Esophagus muscularis mucosa (tissue), 4 donors: ENCODE measurements around the gene HSPA4. TPM values are rescaled to one million over a fixed set of nuclear protein-coding genes. Genes with fewer than 3 reads are reported as not detected.
A peak's percentile ranks its signal among the peaks of the same experiment; 100 is the strongest.

Experiments used
- DNase-seq: peaks from one replicate; pipeline ENCODE4 v3.0.0-alpha.2; 2017; ENCODE audit errors: extremely low spot score
- H3K27ac ChIP-seq, 4 donors: fragments of 200-600 bp; sonication (generic); replicated peaks in 1 of 4; 1 replicate in 3 of 4; 2 replicates in 1 of 4; pipeline ENCODE4 v1.5.1; 2016 to 2019; ENCODE audit warnings: mild to moderate bottlenecking in 1 of 4
- H3K27me3 ChIP-seq, 4 donors: fragments of 200-600 bp; sonication (generic); one replicate each; pipeline versions ENCODE4 v1.5.1 to v1.6.0; 2016 to 2019
- H3K36me3 ChIP-seq, 4 donors: fragments of 200-600 bp; sonication (generic); one replicate each; pipeline ENCODE4 v1.5.1; 2016 to 2019
- H3K4me1 ChIP-seq, 4 donors: fragments of 200-600 bp; sonication (generic); one replicate each; pipeline ENCODE4 v1.5.1; 2016 to 2019
- H3K4me3 ChIP-seq, 4 donors: fragments of 200-600 bp; sonication (generic); 1 replicate in 2 of 4; 2 replicates in 2 of 4; pipeline ENCODE4 v1.5.1; 2016 to 2019; ENCODE audit warnings: mild to moderate bottlenecking in 4 of 4, moderate library complexity in 1 of 4
- H3K9me3 ChIP-seq, 4 donors: fragments of 200-600 bp; sonication (generic); 1 replicate in 3 of 4; 2 replicates in 1 of 4; pipeline ENCODE4 v1.5.1; 2016 to 2019
- EP300 ChIP-seq: sonication (generic); formaldehyde crosslinking; IDR thresholded peaks from one replicate; pipeline ENCODE4 v1.6.1; 2017; ENCODE audit warnings: antibody characterized with exemption
- POLR2A ChIP-seq: fragments of 450-650 bp; IDR thresholded peaks from one replicate; pipeline ENCODE4 v1.6.1; 2017; ENCODE audit warnings: antibody characterized with exemption, moderate library complexity, mild to moderate bottlenecking, low read depth
- POLR2AphosphoS5 ChIP-seq, 2 donors: sonication (generic); formaldehyde crosslinking; IDR thresholded peaks; one replicate each; pipeline ENCODE4 v1.6.1; 2017; ENCODE audit warnings: antibody characterized with exemption in 2 of 2
- WGBS: methylation state at CpG from one replicate; pipeline ENCODE4 v1.1.5; 2018; 5-methylcytosine and 5-hydroxymethylcytosine counted together
- intact Hi-C: fragments of 100-400 bp; cut with DNase I; formaldehyde crosslinking; loops from one replicate; pipeline ENCODE4 v1.15.1; 2023
- total RNA-seq, 4 donors: library from RNA; depleted of rRNA; stranded (reverse); fragments of >200 nt; gene quantifications; one replicate each; pipeline versions ENCODE4 v1.1.0 to v1.2.1, GENCODE V29; 2016
- TF ChIP-seq, protein P1 (sequence below), 3 experiments: fragments of 200-600 bp in 2 of 3; fragments of 450-650 bp in 1 of 3; sonication (generic) in 2 of 3; IDR thresholded peaks; one replicate each; pipeline ENCODE4 v1.5.1; 2017 to 2019; ENCODE audit warnings: antibody characterized with exemption in 3 of 3, mild to moderate bottlenecking in 2 of 3, moderate library complexity in 1 of 3

Gene HSPA4
- total RNA-seq, 4 donors from 2014 or later, result 54.1 to 65.2 (median 55.3) TPM

DNA sequence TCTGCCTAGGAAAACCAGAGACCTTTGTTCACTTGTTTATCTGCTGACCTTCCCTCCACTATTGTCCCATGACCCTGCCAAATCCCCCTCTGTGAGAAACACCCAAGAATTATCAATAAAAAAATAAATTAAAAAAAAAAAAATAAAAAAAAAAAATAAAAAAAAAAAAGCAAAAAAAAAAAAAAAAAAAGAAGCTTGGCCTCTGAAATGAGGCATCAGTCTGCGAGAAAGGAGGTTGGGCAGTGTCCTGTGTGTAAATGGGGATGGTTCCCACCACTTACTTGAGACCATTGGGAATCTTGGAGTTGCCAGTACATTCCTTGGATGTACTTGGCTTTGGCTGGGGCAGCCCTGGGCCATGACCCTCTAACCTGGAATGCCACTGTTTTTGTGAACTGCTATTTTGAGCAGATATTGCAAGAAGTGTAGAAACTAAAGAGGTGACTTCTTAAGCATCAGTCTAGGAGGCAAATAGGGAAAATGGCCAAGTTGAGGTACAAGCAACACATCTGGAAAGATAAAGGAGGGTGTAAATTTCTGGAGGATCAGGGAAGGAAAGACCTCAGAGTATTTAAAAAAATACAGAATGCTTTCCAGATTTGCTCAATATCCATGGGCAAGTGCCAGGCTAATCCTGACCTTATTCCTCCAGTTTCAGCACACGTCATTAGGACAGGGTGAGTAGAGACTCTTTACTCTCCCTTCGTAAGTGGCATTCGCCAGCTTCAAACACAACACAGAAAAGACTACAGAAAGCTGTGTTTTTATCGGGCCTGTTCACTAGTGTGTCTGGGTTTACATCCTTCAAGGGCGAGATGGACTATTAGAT is 58.1 kb downstream of the HSPA4 start:
- Histone ChIP-seq H3K4me1 (peaks cover 0 to 17% (median 9%) of the 10 kb centered on the region in 4 donors), H3K27me3 (no peaks in the 10 kb centered on the region), H3K36me3 (peaks cover 2 to 9% (median 6%) of the 10 kb centered on the region in 4 donors), H3K4me3 (no peak overlapping the region), H3K27ac (peak overlapping the region in 1 of 4 donors; percentile 13), H3K9me3 (no peaks in the 10 kb centered on the region)
- intact Hi-C loops, result loop anchor here (10.0 kb wide), 1 partner anchor 175 kb away; no protein-coding TSS in a partner anchor
- 78% methylated on average over 6 of the region's 6 CpGs for WGBS
- DNase-seq, result no peak
- TF ChIP-seq EP300, result no peak
- TF ChIP-seq POLR2AphosphoS5 (IDR thresholded peaks at IDR 0.05), result peak in 1 of 2 donors; percentile 26

- DNase-seq, result no peak
- Histone ChIP-seq H3K4me3 (no peak overlapping the region), H3K27ac (peak overlapping the region in 1 of 4 donors; percentile 13), H3K9me3 (no peaks in the 10 kb centered on the region), H3K4me1 (peaks cover 0 to 17% (median 9%) of the 10 kb centered on the region in 4 donors), H3K27me3 (no peaks in the 10 kb centered on the region), H3K36me3 (peaks cover 0 to under 1% (median under 1%) of the 10 kb centered on the region in 4 donors)
- 89% methylated on average over 6 of the region's 6 CpGs for WGBS
- TF ChIP-seq EP300 (no peak), POLR2A (no peak), POLR2AphosphoS5 (IDR thresholded peaks at IDR 0.05) (no peak)
- TF ChIP-seq, protein P1, sequence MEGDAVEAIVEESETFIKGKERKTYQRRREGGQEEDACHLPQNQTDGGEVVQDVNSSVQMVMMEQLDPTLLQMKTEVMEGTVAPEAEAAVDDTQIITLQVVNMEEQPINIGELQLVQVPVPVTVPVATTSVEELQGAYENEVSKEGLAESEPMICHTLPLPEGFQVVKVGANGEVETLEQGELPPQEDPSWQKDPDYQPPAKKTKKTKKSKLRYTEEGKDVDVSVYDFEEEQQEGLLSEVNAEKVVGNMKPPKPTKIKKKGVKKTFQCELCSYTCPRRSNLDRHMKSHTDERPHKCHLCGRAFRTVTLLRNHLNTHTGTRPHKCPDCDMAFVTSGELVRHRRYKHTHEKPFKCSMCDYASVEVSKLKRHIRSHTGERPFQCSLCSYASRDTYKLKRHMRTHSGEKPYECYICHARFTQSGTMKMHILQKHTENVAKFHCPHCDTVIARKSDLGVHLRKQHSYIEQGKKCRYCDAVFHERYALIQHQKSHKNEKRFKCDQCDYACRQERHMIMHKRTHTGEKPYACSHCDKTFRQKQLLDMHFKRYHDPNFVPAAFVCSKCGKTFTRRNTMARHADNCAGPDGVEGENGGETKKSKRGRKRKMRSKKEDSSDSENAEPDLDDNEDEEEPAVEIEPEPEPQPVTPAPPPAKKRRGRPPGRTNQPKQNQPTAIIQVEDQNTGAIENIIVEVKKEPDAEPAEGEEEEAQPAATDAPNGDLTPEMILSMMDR (IDR thresholded peaks at IDR 0.05), result no peak
- intact Hi-C loops, result loop anchor here (10.0 kb wide), 1 partner anchor 174 kb away; no protein-coding TSS in a partner anchor
Observed at GRCh38 chr5:133110709-133111108, 58.9 kb downstream of the HSPA4 start.

GRCh38 chr5:133111299-133111698 is 59.5 kb downstream of the HSPA4 start:
- peak; percentile 95 for DNase-seq
- TF ChIP-seq EP300 (no peak), POLR2AphosphoS5 (IDR thresholded peaks at IDR 0.05) (peak in 1 of 2 donors; percentile 36), POLR2A (no peak)
- TF ChIP-seq, protein P1 (IDR thresholded peaks at IDR 0.05), result peak; percentile 78 to 93 (median 84)
- no peaks in the 10 kb centered on the region for H3K27me3 ChIP-seq
- 1% methylated on average over 9 of the region's 9 CpGs for WGBS
- intact Hi-C loops, result loop anchor here (10.0 kb wide), 1 partner anchor 174 kb away; no protein-coding TSS in a partner anchor
- H3K27ac ChIP-seq, result no peak overlapping the region
- no peaks in the 10 kb centered on the region for H3K36me3 ChIP-seq
- peaks cover 0 to 17% (median 9%) of the 10 kb centered on the region in 4 donors for H3K4me1 ChIP-seq
- no peak overlapping the region for H3K4me3 ChIP-seq
- no peaks in the 10 kb centered on the region for H3K9me3 ChIP-seq

GRCh38 chr5:133112026-133112660 is 60.3 kb downstream of the HSPA4 start:
- TF ChIP-seq EP300 (no peak), POLR2A (no peak)
- no peak for DNase-seq
- Histone ChIP-seq H3K4me1 (peaks cover 0 to 17% (median 9%) of the 10 kb centered on the region in 4 donors), H3K9me3 (no peaks in the 10 kb centered on the region), H3K4me3 (no peak overlapping the region), H3K27me3 (no peaks in the 10 kb centered on the region), H3K36me3 (no peaks in the 10 kb centered on the region), H3K27ac (no peak overlapping the region)
- WGBS, result 90% methylated on average over 13 of the region's 13 CpGs
- intact Hi-C loops, result loop anchor here (10.0 kb wide), 1 partner anchor 173 kb away; no protein-coding TSS in a partner anchor

DNA sequence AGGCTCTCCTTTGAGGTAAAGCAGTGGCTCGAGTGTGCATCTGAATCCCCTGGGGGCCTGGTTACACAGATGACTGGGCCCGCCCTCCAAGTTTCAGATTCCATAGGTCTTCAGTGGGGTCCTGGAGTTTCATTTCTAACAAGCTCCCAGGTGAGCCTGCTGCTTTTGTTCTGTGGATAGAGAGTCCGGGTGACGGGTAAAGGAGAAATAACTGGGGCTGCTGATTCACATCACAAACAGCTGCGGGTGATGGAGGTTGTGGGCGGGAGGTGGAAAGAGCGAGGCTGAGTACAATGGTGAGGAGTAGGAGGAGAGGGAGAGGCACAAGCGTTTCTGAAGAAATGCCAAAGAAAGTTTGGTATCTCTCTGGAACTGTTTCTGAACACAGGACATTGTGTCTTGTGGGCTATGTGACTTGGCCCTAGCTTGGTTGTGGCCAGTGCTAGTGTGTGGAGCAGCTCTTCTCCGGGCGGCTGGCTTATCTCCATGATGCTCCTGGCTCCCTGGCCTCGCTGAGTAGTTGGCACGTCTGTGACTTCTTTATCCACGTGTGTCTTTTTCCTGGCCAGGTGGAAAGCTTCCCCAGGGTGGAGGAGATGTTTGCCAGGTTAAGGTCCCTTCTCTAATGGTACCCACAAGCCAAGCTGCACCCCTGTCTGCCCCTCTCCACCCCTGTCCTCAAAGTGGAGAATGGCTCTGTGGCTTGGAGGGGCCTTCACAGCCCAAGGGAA is 61.7 kb downstream of the HSPA4 start:
- Histone ChIP-seq H3K27me3 (no peaks in the 10 kb centered on the region), H3K9me3 (no peaks in the 10 kb centered on the region), H3K36me3 (no peaks in the 10 kb centered on the region), H3K4me1 (peaks cover 0 to 17% (median 9%) of the 10 kb centered on the region in 4 donors), H3K27ac (no peak overlapping the region), H3K4me3 (no peak overlapping the region)
- intact Hi-C loops, result loop anchor here (10.0 kb wide), 1 partner anchor 171 kb away; no protein-coding TSS in a partner anchor
- TF ChIP-seq, protein P1 (IDR thresholded peaks at IDR 0.05), result no peak
- TF ChIP-seq POLR2A, result no peak
- TF ChIP-seq EP300, result no peak
- TF ChIP-seq POLR2AphosphoS5 (IDR thresholded peaks at IDR 0.05), result no peak
- WGBS, result 78% methylated on average over 13 of the region's 13 CpGs
- DNase-seq, result no peak
